NOMO-1 treated with dmso at 0.1 percent for 144 hours (cell line): ENCODE results near the gene CTDSPL.
A peak's percentile ranks its signal among the peaks of the same experiment; 100 is the strongest.

ENCODE experiments used
- DNase-seq: peaks from one replicate; lab custom pipeline; 2025; ENCODE audit not compliant: unreplicated experiment; lab: John Stamatoyannopoulos, UW

CTDSPL gene

DNA sequence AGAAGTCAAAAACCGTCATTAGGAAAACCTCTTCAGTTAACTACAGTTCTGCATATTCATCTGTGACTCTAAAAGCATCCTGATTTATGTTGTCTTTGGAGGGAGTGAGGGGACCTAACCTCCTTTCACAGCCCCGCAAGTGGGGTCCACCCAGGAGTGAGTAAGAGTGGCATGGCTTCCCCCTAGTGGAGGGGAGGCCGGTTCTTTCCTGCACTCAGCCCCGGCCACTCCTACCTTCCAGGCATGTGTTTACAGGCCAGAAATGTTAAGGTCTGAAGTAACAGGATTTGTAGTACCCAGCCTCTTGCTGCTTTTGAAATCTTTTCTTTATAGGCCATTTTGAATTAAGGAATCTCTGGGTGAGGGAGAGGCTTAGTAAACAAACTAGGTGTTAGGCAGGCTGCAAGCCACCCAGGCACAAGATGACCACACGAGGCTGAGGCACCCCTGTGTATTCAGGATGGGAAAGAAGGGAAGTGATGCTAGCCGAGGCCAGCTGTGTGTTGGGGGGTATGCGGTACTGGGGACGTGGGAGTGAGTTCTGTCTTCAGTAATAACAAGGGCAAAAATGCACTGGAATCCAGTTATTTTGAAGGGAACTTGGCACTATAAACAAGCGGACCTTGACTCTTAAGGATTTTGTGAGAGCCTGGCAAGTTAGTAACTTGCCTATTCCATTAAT lies 50.5 kb downstream of the CTDSPL start:
- no peak for DNase-seq

DNA sequence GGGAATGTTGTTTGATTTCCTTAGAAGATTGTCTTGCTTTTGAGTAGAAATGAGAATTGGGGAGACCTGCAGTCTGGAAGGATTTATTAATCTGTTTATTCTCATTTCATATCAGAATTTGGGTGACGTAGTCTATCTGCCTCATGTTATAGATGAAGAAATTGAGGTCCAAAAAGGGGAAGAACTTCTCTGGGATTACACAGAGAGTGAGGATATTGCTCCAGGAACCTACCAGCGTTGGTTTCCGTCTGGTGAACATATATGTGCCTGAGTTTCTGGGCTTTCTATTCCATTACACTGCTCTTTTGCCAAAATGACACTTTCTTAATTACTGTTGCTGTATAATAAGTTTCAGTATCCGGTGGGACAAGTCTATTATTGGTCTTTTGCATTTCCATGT lies 51.8 kb downstream of the CTDSPL start:
- no peak for DNase-seq

DNA sequence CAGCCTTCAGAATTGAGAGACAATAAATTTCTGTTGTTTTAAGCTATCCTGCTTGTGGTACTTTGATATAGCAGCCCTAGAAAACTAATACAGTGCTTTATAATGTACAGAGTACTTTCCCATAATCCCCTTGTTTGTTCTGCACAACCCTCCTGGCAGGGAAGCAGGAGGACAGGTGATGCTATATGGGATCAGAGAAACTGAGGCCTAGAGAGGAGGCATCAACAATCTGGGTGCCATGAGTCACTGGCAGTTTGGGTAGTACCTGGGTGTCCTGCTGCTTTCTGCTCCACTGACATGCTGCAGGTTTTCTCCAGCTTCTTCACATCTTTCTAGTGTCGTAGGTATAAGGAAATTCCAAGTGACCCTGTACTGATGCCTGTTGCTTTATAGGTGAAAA lies 55.0 kb downstream of the CTDSPL start:
- no peak for DNase-seq

DNA sequence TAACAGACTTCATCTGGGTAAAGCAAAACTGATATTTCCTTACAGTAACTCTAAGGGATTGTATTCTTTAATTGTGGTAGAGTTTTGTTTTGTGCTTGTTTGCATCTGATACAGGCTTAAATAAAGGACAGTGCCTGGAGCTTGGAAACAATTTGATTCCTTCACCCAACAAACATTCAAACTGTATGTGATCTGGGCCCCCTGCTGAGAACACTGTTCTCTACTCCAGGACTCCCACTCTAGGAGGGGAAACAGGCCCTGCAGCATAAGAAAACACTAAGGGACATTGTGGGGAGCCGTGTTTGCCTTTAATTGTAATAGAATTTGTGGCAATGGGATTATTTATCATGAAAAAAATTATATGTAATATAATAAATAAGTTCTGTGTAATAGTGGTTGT lies 56.9 kb downstream of the CTDSPL start:
- DNase-seq: no peak

DNA sequence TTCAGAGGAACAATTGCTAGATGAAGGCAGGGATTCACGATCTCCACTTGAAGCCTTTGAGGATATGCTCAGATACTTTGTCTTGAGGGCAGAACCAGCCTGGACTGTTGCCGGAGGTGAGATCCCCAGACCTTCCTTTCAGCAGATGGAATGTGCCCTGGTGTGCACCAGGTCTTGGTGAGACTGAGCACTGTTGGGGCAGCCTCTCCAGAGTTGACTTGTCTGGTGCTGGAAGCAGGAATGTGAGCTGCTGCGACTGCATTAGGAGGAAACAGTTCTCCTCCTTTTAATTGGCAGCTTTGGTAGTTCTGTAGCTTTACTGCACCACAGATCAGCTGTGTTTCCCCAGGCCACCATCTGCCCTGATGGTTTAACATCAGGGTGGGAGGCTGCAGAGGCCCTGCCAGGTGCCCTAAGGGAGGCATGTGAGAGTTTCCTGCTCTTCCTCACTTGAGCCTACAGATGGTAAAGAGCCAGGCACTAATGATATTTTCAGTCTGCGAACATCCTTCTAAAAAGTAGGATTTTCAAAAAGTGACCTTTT lies 58.5 kb downstream of the CTDSPL start:
- DNase-seq: no peak

DNA sequence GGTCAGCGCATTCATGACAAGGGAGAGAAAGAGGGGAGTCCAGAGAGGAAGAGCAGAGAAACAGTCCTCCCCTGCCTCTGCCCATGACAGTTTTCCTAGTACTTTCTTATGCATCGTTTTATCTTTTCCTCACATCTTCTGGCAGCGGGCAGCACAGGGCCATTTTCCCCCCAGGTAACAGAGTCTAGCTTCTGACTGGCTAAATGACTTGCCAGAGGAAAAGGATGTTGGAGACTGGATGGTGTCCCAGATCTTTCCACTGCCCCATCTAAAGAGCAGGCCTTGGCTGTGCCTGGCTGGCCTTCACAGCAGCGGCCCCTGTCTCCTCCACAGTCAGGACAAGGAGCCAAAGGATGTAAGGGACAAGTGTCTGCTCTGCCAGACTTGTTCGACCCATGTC lies 59.3 kb downstream of the CTDSPL start:
- no peak for DNase-seq

DNA sequence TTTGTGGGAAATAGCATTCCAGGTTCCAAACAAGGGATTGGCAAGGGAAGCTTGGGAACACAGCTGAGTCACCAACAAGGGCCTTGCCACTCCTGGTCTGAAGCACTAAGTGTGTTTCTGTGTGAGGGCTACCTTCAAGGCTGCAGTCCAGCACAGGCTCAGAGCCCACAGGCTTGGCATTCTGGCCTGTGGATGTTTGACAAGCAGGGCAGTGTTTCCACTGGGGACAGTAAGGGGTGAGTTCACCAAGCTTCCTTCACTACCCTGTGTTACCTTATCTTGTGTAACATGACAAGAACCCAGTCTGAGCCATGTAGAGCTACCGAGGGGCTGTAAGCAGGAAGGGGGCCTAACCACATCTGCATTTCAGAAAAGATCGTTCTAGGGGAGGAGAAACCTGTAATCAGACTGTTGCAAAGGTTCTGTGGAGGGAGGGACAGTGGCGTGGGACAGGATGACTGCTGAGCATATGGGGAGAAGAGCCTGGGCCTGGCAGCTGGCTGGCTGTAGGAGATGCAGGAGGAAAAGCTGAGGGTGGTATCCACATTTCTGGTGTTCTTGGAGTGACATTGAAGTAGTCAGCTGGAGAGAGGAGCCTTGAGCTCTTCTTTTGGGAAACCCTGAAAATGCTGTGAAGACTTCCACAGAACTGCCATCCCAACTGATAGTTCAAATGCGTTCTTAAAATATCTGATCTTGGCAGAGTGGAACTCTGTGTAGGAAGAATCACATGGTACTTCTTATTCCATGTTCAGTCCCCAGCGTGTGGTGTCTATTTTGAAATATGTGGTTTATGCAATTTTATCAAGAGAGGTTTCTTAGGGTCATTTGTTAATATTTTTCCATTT lies 61.3 kb downstream of the CTDSPL start:
- DNase-seq: peak; percentile 40

DNA sequence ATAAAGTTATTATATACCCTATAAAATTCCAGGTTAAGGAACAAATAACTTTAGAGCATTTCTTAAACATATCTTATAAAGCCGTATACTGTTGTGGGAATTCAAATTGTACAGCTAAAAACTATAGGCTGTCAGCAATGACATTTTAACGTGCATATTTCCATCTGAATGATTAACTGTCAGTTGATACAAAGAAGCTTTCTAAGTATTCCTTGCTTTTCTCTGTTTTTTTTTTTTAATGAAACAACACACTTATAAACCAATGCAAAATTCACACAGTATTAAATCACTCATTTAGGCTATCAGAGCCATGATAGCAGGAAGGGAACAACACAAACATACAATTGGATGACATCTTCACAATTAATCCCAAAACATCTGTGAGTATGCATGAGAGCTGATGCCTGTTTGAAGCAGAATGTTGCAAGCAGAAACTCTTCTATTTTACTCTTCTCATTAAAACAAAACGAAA lies 61.9 kb downstream of the CTDSPL start:
- no peak for DNase-seq

DNA sequence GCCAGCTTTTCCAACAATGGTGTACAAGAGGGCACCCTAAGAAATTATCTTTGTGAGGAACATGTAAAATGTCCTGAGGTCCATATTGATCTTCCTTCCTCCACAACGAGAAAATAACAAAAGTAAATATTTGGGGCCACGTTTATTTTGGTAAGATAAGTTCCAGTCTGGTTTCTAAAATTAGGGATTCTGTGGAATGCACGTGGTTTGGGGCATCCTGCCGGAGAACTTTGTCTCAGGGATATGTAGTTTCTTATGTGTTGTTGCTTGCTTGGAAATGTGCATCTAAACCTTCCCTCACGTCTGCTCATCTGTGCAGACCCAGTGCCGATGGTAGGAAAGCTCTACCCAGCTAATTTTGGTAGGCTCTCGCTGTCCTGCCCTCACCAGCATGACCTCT lies 62.8 kb downstream of the CTDSPL start:
- DNase-seq: no peak

DNA sequence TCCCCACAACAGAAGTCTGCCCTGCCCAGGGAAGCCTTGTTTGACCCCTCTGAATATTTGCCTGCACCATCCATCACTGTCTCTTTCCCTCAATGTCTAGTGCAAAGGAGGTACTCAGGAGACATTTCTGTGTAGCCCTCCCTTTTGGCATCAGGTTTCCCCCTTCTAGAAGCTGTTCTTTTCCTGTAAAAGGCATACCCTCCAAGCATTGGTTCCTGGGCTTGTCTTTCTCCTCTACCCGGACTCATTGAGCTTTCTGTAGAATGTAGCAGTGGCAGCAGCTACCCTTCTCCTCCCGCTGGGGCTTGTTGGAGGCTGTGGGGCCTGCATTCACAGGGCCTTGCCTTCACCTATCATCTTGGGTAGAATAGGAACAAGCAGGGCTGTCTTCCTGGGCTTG lies 63.5 kb downstream of the CTDSPL start:
- DNase-seq: no peak

DNA sequence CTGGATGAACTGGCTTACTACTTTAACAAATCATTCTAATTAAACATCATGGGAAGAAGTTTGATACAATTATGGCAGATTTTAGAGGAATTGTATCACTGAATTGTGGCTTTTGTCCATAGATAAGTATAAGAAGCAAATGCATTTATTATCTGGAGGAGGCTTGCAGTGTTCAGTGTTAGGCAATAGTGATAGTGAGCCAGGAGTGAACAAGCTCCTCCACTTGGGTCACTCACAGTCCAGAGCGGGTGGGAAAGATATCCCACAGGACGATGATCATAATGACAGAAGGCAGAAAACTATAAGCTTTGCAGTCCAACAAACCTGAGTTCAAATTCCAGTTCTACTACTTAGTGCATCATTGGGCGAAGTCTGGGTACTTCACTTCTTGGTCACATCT lies 64.9 kb downstream of the CTDSPL start:
- DNase-seq: no peak

DNA sequence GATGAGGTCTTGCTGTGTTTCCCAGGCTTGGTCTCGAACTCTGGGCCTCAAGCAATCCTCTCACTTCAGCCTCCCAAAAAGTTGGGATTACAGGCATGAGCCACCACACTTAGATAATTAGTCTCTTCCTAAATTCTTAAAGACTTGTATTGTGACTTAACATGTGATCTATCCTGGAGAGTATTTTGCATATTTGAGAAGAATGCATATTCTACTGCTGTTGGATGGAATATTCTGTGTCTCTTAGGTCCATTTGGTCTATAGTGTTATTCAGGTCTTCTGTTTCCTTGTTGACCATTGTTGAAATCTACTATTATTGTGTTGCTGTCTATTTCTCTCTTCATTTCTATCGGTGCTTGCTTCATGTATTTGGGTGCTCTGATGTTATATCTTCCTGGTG lies 68.8 kb downstream of the CTDSPL start:
- no peak for DNase-seq

DNA sequence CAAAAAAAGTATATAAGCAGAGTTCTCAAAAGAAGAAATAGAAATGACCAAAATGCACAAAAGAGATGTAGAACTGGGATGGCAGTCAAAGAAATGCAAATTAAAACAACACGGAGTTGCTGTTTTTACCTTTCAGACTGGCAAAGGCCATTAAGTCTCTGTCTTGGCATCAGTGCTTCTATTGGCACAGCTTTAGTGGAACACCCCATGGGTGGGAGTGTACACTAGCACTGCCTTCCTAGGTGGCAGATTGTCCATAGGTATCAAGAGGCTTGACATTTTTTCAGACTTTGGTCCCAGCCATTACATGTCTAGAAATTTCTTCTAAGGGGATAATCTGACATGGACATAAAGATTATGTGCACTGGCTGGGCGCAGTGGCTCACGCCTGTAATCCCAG lies 70.8 kb downstream of the CTDSPL start:
- DNase-seq: no peak

DNA sequence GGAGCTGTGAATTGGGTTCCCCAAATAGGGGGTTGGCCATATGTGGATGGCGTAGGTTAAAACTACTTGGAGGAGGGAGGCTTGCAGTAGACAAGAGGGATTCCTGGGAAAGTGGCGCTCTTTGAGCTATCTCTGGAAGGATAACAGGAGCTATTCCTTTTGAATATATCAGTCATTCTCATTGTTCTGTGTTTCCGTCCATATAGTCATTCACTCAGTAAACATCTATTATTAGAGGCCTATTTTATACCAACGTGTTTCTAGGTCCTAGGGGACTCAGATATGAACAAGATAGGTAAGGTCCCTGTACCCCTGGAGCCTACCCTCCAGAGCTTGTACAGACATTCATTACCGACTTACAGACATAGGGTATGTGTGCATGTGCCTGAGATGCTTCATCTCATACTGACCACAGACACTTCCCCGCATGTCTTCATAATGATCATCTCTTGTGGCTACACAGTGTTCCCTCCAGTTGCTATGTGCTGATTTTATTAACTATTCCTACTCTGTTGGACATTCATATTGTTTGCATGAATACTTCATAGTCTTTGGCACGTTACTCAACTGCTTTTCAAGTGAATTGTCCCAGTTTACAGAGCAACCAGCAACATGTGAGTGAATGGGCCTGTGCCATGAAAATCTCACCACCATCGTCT lies 73.1 kb downstream of the CTDSPL start:
- DNase-seq: no peak

DNA sequence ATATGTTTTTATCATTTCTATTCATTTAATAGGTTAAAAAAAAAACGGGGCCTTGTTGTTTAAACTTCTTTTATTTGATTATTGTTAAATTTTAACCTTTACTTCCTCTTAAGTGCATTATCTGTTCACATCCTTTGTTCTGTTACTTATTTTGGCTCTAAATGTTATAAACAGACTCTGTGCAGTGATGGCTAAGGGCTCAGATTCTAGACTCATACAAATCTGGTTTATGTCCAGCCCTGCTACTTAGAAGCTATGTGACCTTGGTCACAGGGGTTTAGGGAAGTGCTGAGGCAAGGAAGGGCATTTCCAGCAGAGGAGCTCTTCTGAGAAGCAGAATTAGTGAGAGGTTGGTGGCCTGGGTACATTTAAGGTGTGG lies 73.6 kb downstream of the CTDSPL start:
- no peak for DNase-seq

DNA sequence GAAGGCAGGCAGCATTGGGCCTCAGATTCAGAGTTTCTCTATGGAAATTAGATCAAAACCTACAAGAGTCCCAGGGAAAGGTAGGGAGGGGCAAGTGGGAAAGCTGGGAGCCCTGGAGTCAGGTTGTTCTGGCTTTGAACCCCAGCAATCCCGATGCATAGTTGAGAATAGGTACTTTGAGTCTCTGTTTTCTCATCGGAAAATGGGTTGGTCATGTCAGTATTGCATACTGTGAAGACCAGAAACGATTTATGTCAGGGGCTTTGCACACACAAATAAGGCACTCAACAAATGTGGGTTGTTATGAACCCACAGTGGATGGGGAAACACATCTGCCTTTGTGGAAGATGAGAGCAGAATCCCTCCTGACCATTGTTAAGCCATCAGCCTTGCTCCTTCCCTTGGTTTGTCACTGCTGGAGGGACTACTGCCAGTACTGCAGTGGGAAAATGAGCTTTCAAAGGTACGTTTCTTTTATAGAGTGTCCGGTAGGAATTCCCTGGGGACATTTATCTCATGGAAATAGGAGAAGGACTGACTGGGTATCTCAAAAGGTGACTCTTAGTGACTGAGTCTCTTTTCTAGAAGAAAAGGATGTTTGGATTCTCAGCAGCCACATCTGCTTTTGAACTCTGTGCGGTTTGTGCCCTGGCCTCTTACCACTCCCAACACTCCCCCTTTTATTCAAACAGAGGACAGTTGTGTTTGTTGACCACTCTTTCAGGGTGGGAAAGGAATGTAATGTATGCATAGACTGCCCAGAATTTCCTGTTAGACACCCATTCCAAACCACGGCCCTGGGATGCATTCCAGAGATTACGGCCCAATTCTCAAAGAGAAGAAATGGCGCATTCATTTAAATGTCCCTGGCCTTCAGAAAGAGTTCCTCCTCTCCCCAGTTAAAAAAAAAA lies 74.3 kb downstream of the CTDSPL start:
- no peak for DNase-seq

DNA sequence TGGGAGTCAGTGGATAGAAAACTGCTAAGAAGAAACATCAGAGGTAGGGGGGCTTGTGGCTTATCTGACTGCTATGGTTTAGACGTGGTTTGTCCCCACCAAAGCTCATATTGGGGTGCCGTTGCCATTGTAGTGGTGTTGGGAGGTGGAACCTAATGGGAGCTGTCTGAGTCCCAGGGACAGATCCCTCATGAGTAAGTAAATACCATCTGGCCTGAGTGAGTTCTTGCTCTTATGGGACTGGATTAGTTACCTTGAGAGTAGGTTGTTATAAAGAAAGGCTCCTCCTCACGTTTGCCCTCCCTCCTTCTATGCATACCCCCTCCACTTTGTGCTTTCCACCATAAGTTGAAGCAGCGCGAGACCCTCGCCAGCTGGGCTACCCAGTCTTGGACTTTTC lies 75.5 kb downstream of the CTDSPL start:
- DNase-seq: no peak

DNA sequence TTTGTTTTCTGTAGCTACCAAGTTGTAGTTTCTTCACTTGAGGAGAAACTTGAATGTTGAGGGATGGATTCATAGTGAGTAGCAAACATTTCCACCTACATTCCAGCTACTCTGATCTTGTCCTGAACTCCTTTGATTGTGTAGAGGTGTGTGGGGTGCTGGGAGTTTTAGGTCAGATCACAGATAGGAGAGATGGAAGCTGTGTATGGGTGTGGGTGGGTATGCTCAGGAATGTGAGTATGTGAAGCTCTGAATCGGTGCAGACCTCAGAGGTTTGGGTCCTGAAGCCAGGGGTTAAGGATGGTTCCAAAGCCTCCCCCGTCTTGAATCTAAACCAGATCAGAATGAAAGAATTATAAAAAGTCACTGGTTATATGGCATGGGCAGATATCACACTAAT lies 76.3 kb downstream of the CTDSPL start:
- DNase-seq: no peak

DNA sequence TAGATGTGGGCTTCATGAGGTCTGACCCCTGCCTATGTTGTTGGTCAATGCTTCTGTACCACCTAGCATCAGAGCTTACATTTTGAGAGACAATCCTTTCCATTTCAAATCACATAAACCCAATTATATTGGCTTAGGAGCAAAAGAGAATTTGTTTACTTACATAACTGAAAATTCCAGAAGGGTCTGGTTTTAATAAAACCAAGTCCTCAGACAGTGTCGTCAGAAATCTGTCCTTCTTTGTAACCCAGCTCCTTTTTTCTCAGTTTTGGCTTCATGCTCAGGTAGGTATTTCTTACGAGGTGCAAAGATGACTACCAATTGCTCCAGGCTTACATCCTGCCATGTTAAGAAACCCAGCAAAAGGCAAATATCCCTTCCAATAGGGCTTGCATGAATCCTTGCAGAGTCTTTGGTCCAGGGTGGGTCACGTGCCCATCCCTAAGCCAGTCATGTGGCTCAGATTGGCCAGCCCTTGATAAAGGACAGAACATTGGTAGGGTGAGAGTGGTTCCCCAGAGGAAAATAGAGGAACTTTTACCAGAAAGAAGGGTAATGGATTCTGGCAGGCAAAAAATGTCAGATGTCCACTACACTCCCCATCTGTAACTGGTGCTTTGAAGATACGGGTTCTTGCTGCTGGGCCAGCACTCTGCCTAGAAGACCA lies 78.7 kb downstream of the CTDSPL start:
- DNase-seq: no peak
